OCI-LY1 (cell line): ENCODE measurements around the gene ADAM11.

Experiments
- H2AFZ ChIP-seq: fragments of 200-600 bp; sonication (generic), shearing (Covaris generic); 2 replicates; pipeline ENCODE4 v1.6.0; 2014; ENCODE audit warnings: antibody characterized with exemption, mild to moderate bottlenecking, low read length
- H3F3A ChIP-seq: fragments of 200-600 bp; sonication (generic), shearing (Covaris generic); 2 replicates; pipeline ENCODE4 v1.6.0; 2014; ENCODE audit warnings: mild to moderate bottlenecking, antibody characterized with exemption, low read length, moderate library complexity; ENCODE audit not compliant: insufficient read depth
- H3K27ac ChIP-seq: fragments of 200-600 bp; sonication (generic); 2 replicates; pipeline ENCODE4 v1.5.1; 2014; ENCODE audit warnings: low read length, mixed run types, mild to moderate bottlenecking, low read depth; ENCODE audit not compliant: poor library complexity, severe bottlenecking
- H3K27me3 ChIP-seq: fragments of 200-600 bp; sonication (generic); 2 replicates; pipeline ENCODE4 v1.6.0; 2014; ENCODE audit warnings: antibody characterized with exemption, mild to moderate bottlenecking, low read length, moderate library complexity; ENCODE audit not compliant: insufficient read depth
- H3K36me3 ChIP-seq: fragments of 200-600 bp; sonication (generic); 2 replicates; pipeline ENCODE4 v1.6.1; 2014; ENCODE audit warnings: mild to moderate bottlenecking, antibody characterized with exemption, low read length, moderate library complexity, mixed read lengths; ENCODE audit not compliant: insufficient read depth
- H3K4me1 ChIP-seq: fragments of 200-600 bp; sonication (generic); 2 replicates; pipeline ENCODE4 v1.5.1; 2014; ENCODE audit warnings: mild to moderate bottlenecking, low read length, moderate library complexity; ENCODE audit not compliant: insufficient read depth, severe bottlenecking
- H3K4me2 ChIP-seq: fragments of 200-600 bp; sonication (generic), shearing (Covaris generic); 2 replicates; pipeline ENCODE4 v1.6.1; 2014; ENCODE audit warnings: low read length
- H3K4me3 ChIP-seq: fragments of 200-600 bp; sonication (generic); 2 replicates; pipeline ENCODE4 v1.5.1; 2014; ENCODE audit warnings: low read length, low read depth, mild to moderate bottlenecking, mixed read lengths; ENCODE audit not compliant: poor library complexity, severe bottlenecking
- H3K79me2 ChIP-seq: fragments of 200-600 bp; shearing (Covaris generic); 2 replicates; pipeline ENCODE4 v1.6.1; 2016; ENCODE audit warnings: mixed run types, low read length, mixed read lengths; ENCODE audit not compliant: insufficient read depth
- H3K9ac ChIP-seq: fragments of 200-600 bp; sonication (generic), shearing (Covaris generic); 2 replicates; pipeline ENCODE4 v1.6.1; 2014; ENCODE audit warnings: mild to moderate bottlenecking, low read length, mixed read lengths
- H3K9me2 ChIP-seq: fragments of 200-600 bp; sonication (generic), shearing (Covaris generic); 2 replicates; pipeline ENCODE4 v1.6.1; 2014; ENCODE audit warnings: low read depth, mild to moderate bottlenecking, low read length, mixed read lengths
- H3K9me3 ChIP-seq: fragments of 200-600 bp; shearing (Covaris generic); 2 replicates; pipeline ENCODE4 v1.6.1; 2014; ENCODE audit warnings: low read length, mixed read lengths
- H4K20me1 ChIP-seq: fragments of 200-600 bp; sonication (generic), shearing (Covaris generic); 2 replicates; pipeline ENCODE4 v1.6.0; 2016; ENCODE audit warnings: mild to moderate bottlenecking, low read length; ENCODE audit not compliant: insufficient read depth
- CTCF ChIP-seq: fragments of 200-600 bp; sonication (generic), shearing (Covaris generic); IDR thresholded peaks from 2 replicates; pipeline ENCODE4 v1.5.1; 2017; ENCODE audit warnings: mild to moderate bottlenecking, antibody characterized with exemption, low read length, moderate library complexity, mixed read lengths
- EZH2 ChIP-seq: fragments of 200-600 bp; sonication (generic), shearing (Covaris generic); IDR thresholded peaks from 2 replicates; pipeline ENCODE4 v1.8.0; 2017; ENCODE audit warnings: borderline replicate concordance, mixed run types, mild to moderate bottlenecking, antibody characterized with exemption, low read length, moderate library complexity, mixed read lengths

ADAM11 gene

GRCh38 chr17:44782326-44782850 is 23.6 kb downstream of the ADAM11 start:
- Histone ChIP-seq H4K20me1 (no peaks in the 10 kb centered on the region), H3F3A (no peaks in the 10 kb centered on the region), H3K27me3 (no peaks in the 10 kb centered on the region), H3K4me3 (no peak overlapping the region), H3K36me3 (no peaks in the 10 kb centered on the region), H3K79me2 (no peaks in the 10 kb centered on the region), H3K4me1 (peaks cover 11% of the 10 kb centered on the region), H3K4me2 (no peak overlapping the region), H3K9me2 (no peaks in the 10 kb centered on the region), H2AFZ (no peak overlapping the region), H3K9me3 (no peaks in the 10 kb centered on the region), H3K27ac (no peak overlapping the region), H3K9ac (no peak overlapping the region)
- TF ChIP-seq EZH2 (no peak), CTCF (no peak)

GRCh38 chr17:44785921-44786320 is 27.1 kb downstream of the ADAM11 start:
- Histone ChIP-seq H3K27ac (no peak overlapping the region), H3K4me1 (no peaks in the 10 kb centered on the region), H2AFZ (no peak overlapping the region), H3K27me3 (0 out of 2 replicates have a peak, but pooled peaks cover 4% of the 10 kb centered on the region), H3K9ac (no peak overlapping the region), H3F3A (no peaks in the 10 kb centered on the region), H3K9me3 (no peaks in the 10 kb centered on the region), H4K20me1 (no peaks in the 10 kb centered on the region), H3K4me2 (no peak overlapping the region), H3K4me3 (no peak overlapping the region), H3K9me2 (no peaks in the 10 kb centered on the region), H3K36me3 (no peaks in the 10 kb centered on the region), H3K79me2 (no peaks in the 10 kb centered on the region)
- no peak for TF ChIP-seq CTCF
- TF ChIP-seq EZH2, result no peak

- Histone ChIP-seq H2AFZ (no peak overlapping the region), H3K9me2 (no peaks in the 10 kb centered on the region), H3K27ac (no peak overlapping the region), H3K4me3 (no peak overlapping the region), H3K4me2 (no peak overlapping the region), H3K4me1 (no peaks in the 10 kb centered on the region), H3K9me3 (no peaks in the 10 kb centered on the region), H3K27me3 (0 out of 2 replicates have a peak, but pooled peaks cover 4% of the 10 kb centered on the region), H3K9ac (no peak overlapping the region), H4K20me1 (no peaks in the 10 kb centered on the region), H3K79me2 (no peaks in the 10 kb centered on the region), H3K36me3 (no peaks in the 10 kb centered on the region), H3F3A (no peaks in the 10 kb centered on the region)
- TF ChIP-seq CTCF (no peak), EZH2 (no peak)
Observed at GRCh38 chr17:44786551-44787081, 27.8 kb downstream of the ADAM11 start.
